Stimulated activated naive CD8-positive, alpha-beta T cell treated with anti-CD3 and anti-CD28 coated beads, Interleukin-15, amount 100 ng/mL, for 72 hours (primary cell): ENCODE measurements around the gene NCOA5.
A peak's percentile ranks its signal among the peaks of the same experiment; 100 is the strongest.

Source experiments
- ATAC-seq: fragments of 150-1000 bp; cut with Tn5 transposase; 2 replicates; pipeline ENCODE4 v1.10.0; 2021; ENCODE audit warnings: mild to moderate bottlenecking, moderate library complexity
- DNase-seq, 2 donors: peaks; one replicate each; pipeline ENCODE4 v3.0.0; 2021 to 2022
- H3K27ac Mint-ChIP-seq, 2 donors: one replicate each; pipeline ENCODE4 v1.8.0; 2022; ENCODE audit warnings: mild to moderate bottlenecking in 2 of 2, mixed read lengths in 2 of 2, moderate library complexity in 2 of 2
- H3K27me3 Mint-ChIP-seq: one replicate; pipeline ENCODE4 v1.8.0; 2022; ENCODE audit warnings: mixed read lengths
- H3K4me1 Mint-ChIP-seq: one replicate; pipeline ENCODE4 v1.8.0; 2022; ENCODE audit warnings: mild to moderate bottlenecking, mixed read lengths
- H3K4me3 Mint-ChIP-seq, 2 donors: one replicate each; pipeline ENCODE4 v1.8.0; 2022; ENCODE audit warnings: mild to moderate bottlenecking in 2 of 2, mixed read lengths in 2 of 2, moderate library complexity in 1 of 2
- H3K9me3 Mint-ChIP-seq, 2 donors: one replicate each; pipeline ENCODE4 v1.8.0; 2022; ENCODE audit warnings: mixed read lengths in 2 of 2

The NCOA5 gene

GRCh38 chr20:46028772-46029371 is 60.9 kb downstream of the NCOA5 start, which contains the start of gene SLC12A5:
TSS of gene SLC12A5 (plus strand) at chr20:46029215. CDS start at chr20:46029345, 130 bp downstream.
- H3K27ac Mint-ChIP-seq: no peak within 1 kb of the TSS
- no peaks in the 10 kb centered on the region for H3K9me3 Mint-ChIP-seq
- H3K4me1 Mint-ChIP-seq: no peaks in the 10 kb centered on the region
- H3K4me3 Mint-ChIP-seq: no peak within 1 kb of the TSS
- DNase-seq (no peak), ATAC-seq (no peak)
- peaks cover 95% of the 10 kb centered on the region for H3K27me3 Mint-ChIP-seq

GRCh38 chr20:46028110-46028509 is 61.7 kb downstream of the NCOA5 start:
- Mint-ChIP-seq H3K4me3 (no peak overlapping the region), H3K9me3 (no peaks in the 10 kb centered on the region)
- no peak for ATAC-seq

DNA sequence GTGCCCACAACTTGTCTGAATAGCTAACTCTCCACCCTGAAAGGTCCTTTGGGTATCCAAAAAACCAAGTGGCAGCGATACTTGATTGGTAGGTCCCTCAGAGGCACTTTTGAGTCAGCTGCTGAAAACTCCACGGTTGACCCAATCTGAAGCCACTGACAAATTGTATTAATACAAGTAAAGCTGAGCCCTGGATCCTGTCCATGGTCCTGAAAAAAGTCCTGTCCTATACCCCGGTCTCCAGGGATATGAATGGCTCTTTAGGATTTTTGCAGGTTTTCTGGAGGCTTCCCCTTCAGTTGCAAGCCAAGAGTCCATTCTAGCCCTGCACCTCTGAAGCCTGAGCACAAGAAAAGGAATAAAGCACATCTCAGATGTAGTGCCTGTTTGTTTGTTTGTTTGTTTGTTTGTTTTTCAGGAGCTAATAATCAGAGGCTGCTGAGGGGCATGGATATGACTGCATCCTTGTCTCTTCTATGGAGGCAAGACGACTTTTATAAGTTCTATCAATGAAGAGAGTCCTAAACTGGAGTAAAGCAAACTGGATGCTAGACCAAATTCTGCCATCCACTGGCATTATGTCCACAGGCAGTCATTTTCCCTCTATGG is 62.4 kb downstream of the NCOA5 start:
- no peaks in the 10 kb centered on the region for H3K9me3 Mint-ChIP-seq
- H3K4me1 Mint-ChIP-seq: peaks cover 10% of the 10 kb centered on the region
- ATAC-seq (no peak), DNase-seq (no peak)
- H3K27ac Mint-ChIP-seq: no peak overlapping the region
- H3K27me3 Mint-ChIP-seq: peaks cover 94% of the 10 kb centered on the region
- no peak overlapping the region for H3K4me3 Mint-ChIP-seq

More at GRCh38 chr20:46028110-46028509, 61.7 kb downstream of the NCOA5 start:
- Mint-ChIP-seq H3K4me1 (peaks cover 5% of the 10 kb centered on the region), H3K27me3 (peaks cover 95% of the 10 kb centered on the region), H3K27ac (no peak overlapping the region)
- no peak for DNase-seq

- ATAC-seq: no peak
- H3K9me3 Mint-ChIP-seq: no peaks in the 10 kb centered on the region
- H3K4me1 Mint-ChIP-seq: peaks cover 26% of the 10 kb centered on the region
- H3K27me3 Mint-ChIP-seq: peaks cover 91% of the 10 kb centered on the region
- no peak overlapping the region for H3K4me3 Mint-ChIP-seq
- DNase-seq: no peak
- no peak overlapping the region for H3K27ac Mint-ChIP-seq
Measured at GRCh38 chr20:46025376-46025783, 64.4 kb downstream of the NCOA5 start.

GRCh38 chr20:46023999-46024398 is 65.8 kb downstream of the NCOA5 start:
- no peak for ATAC-seq
- H3K4me1 Mint-ChIP-seq: peaks cover 26% of the 10 kb centered on the region
- no peak overlapping the region for H3K4me3 Mint-ChIP-seq
- no peaks in the 10 kb centered on the region for H3K9me3 Mint-ChIP-seq
- DNase-seq: no peak
- no peak overlapping the region for H3K27ac Mint-ChIP-seq
- peaks cover 80% of the 10 kb centered on the region for H3K27me3 Mint-ChIP-seq

- H3K27me3 Mint-ChIP-seq: peaks cover 80% of the 10 kb centered on the region
- H3K4me1 Mint-ChIP-seq: peaks cover 26% of the 10 kb centered on the region
- DNase-seq (no peak), ATAC-seq (no peak)
- H3K27ac Mint-ChIP-seq: no peak overlapping the region
- H3K9me3 Mint-ChIP-seq: no peaks in the 10 kb centered on the region
- H3K4me3 Mint-ChIP-seq: peak overlapping the region in 1 of 2 donors; percentile 85
Measured at GRCh38 chr20:46023148-46023484, 66.6 kb downstream of the NCOA5 start.

GRCh38 chr20:46022411-46023147 is 67.2 kb downstream of the NCOA5 start:
- ATAC-seq (peak; percentile 76), DNase-seq (peak; percentile 74 to 80)
- H3K4me1 Mint-ChIP-seq: peaks cover 26% of the 10 kb centered on the region
- no peaks in the 10 kb centered on the region for H3K9me3 Mint-ChIP-seq
- peak overlapping the region in 1 of 2 donors; percentile 48 for H3K27ac Mint-ChIP-seq
- peaks cover 80% of the 10 kb centered on the region for H3K27me3 Mint-ChIP-seq
- peak overlapping the region; percentile 84 to 85 for H3K4me3 Mint-ChIP-seq

- H3K27me3 Mint-ChIP-seq: peaks cover 77% of the 10 kb centered on the region
- peaks cover 26% of the 10 kb centered on the region for H3K4me1 Mint-ChIP-seq
- peak; percentile 62 to 67 for DNase-seq
Measured at GRCh38 chr20:46021361-46022359, 68.1 kb downstream of the NCOA5 start.

GRCh38 chr20:46020555-46020954 is 69.2 kb downstream of the NCOA5 start:
- H3K4me3 Mint-ChIP-seq: no peak overlapping the region
- H3K4me1 Mint-ChIP-seq: peaks cover 26% of the 10 kb centered on the region

More at GRCh38 chr20:46021361-46022359, 68.1 kb downstream of the NCOA5 start:
- peak; percentile 68 for ATAC-seq
- Mint-ChIP-seq H3K4me3 (peak overlapping the region; percentile 84 to 85), H3K9me3 (no peaks in the 10 kb centered on the region), H3K27ac (peak overlapping the region in 1 of 2 donors; percentile 51)

DNA sequence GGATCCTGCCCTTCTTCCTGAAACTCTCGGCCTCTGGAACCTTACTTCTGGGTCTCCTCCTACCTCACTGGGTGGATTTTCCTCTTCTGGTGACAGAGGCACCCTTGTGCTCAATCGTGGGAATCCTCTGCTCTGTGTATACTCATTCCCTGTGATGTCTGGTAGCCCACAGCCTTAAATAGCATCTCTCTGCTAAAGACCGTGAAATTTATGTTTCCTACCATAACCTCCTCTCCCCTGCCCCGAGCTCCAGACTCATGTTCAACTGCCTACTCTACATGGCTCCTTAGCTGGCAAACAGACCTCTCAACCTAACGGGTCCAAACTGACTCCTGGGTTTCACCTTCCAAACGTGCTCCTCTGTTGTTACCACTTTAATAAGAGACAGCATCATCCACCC is 71.2 kb downstream of the NCOA5 start:
- Mint-ChIP-seq H3K9me3 (no peaks in the 10 kb centered on the region), H3K4me3 (no peak overlapping the region), H3K27me3 (peaks cover 65% of the 10 kb centered on the region), H3K4me1 (peaks cover 41% of the 10 kb centered on the region), H3K27ac (no peak overlapping the region)
- no peak for ATAC-seq
- DNase-seq: no peak

More at GRCh38 chr20:46020555-46020954, 69.2 kb downstream of the NCOA5 start:
- DNase-seq (no peak), ATAC-seq (no peak)
- H3K27me3 Mint-ChIP-seq: peaks cover 65% of the 10 kb centered on the region
- no peaks in the 10 kb centered on the region for H3K9me3 Mint-ChIP-seq
- H3K27ac Mint-ChIP-seq: no peak overlapping the region

- DNase-seq (no peak), ATAC-seq (no peak)
- Mint-ChIP-seq H3K4me1 (peaks cover 39% of the 10 kb centered on the region), H3K27me3 (peaks cover 65% of the 10 kb centered on the region), H3K27ac (no peak overlapping the region), H3K4me3 (no peak overlapping the region), H3K9me3 (no peaks in the 10 kb centered on the region)
Measured at GRCh38 chr20:46018112-46018511, 71.7 kb downstream of the NCOA5 start.

- Mint-ChIP-seq H3K27ac (no peak overlapping the region), H3K27me3 (peaks cover 66% of the 10 kb centered on the region), H3K4me1 (peaks cover 42% of the 10 kb centered on the region), H3K4me3 (no peak overlapping the region), H3K9me3 (no peaks in the 10 kb centered on the region)
- no peak for DNase-seq
- no peak for ATAC-seq
Measured at GRCh38 chr20:46017272-46017671, 72.5 kb downstream of the NCOA5 start.

GRCh38 chr20:46014517-46015396 is 75.0 kb downstream of the NCOA5 start:
- DNase-seq (no peak), ATAC-seq (no peak)
- Mint-ChIP-seq H3K4me3 (peak overlapping the region; percentile 61 to 85), H3K27me3 (peaks cover 74% of the 10 kb centered on the region), H3K27ac (peak overlapping the region in 1 of 2 donors; percentile 49), H3K4me1 (peaks cover 51% of the 10 kb centered on the region), H3K9me3 (peaks cover 0 to 5% of the 10 kb centered on the region in 2 donors)

DNA sequence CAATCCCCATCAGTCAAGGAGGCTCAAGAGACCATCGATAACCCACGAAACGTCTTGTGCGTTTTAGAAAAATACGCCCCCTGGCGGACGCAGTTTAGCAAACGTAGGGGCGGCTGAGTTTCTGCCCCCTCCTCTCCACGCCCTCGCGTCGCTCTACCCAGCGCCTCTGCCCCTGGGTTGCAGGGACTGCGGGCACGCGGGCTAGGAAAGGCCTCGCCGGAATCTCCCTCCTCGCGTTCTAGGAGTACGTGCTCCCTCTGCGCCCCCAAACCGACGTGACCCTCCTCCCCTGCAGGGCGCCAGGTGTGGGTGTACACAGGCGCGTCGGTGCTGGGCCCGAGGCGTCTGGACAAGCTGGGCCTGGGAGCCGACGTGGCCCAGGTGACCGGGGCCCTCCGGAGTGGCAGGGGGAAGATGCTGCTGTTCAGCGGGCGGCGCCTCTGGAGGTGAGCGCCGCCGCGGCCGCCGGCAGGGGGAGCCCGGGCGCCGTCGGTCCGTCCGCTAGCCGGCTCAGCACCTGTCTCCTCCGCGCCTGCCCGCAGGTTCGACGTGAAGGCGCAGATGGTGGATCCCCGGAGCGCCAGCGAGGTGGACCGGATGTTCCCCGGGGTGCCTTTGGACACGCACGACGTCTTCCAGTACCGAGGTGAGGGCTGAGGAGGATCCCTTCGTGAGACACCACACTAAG is 75.8 kb downstream of the NCOA5 start:
- Mint-ChIP-seq H3K4me3 (peak overlapping the region; percentile 74 to 85), H3K9me3 (peaks cover 0 to 5% of the 10 kb centered on the region in 2 donors), H3K4me1 (peaks cover 59% of the 10 kb centered on the region), H3K27ac (peak overlapping the region in 1 of 2 donors; percentile 49), H3K27me3 (peaks cover 81% of the 10 kb centered on the region)
- ATAC-seq (peak; percentile 91), DNase-seq (peak; percentile 76 to 77)
